GM19099 (cell line): Measurements from ENCODE around the gene CEP104.

Experiments used
- POLR2A ChIP-seq: IDR thresholded peaks from 3 replicates; pipeline ENCODE4 v1.6.1; 2011; ENCODE audit warnings: low read depth; ENCODE audit not compliant: insufficient read length; ENCODE audit errors: extremely low read depth

The CEP104 gene

GRCh38 chr1:3828391-3828790, 28.6 kb downstream of the CEP104 start:
- TF ChIP-seq POLR2A, result no peak

- TF ChIP-seq POLR2A, result no peak
These were observed 29.2 kb downstream of the CEP104 start for GRCh38 chr1:3827813-3828307.

- TF ChIP-seq POLR2A, result no peak
These were observed 31.7 kb downstream of the CEP104 start for GRCh38 chr1:3825356-3825755.

DNA sequence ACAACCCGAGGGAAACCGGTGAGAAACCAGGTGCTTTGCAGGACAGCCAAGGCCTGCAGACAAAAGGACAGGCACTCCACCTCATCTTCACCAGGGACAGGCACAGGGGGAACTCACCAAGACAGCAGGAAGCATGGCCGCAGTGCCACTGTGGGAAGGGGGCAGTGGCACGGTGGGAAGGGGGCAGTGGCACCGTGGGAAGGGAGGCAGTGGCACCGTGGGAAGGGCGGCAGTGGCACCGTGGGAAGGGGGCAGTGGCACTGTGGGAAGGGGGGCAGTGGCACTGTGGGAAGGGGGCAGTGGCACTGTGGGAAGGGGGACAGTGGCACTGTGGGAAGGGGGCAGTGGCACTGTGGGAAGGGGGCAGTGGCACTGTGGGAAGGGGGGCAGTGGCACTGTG, 32.4 kb downstream of the CEP104 start:
- no peak for TF ChIP-seq POLR2A

GRCh38 chr1:3822421-3822820, 34.6 kb downstream of the CEP104 start:
- no peak for TF ChIP-seq POLR2A

DNA sequence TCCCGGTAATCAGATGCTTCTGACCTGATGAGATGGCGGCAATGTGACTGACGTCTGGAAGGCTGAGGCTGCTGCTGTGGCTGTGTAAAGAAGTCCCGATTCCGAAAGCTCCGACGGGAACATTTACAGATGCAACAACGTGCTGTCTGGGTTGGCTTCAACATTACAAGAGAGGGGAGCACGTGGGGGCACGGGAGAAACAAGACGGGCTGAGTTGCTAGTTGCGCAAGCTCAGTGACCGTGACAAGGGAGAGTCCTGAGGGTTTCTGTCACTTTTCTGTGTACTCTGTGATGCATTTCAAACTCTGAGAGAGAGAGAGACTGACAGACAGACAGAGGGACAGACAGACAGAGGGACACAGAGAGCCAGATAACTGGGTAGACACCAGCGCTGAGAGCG, 35.1 kb downstream of the CEP104 start:
- no peak for TF ChIP-seq POLR2A

DNA sequence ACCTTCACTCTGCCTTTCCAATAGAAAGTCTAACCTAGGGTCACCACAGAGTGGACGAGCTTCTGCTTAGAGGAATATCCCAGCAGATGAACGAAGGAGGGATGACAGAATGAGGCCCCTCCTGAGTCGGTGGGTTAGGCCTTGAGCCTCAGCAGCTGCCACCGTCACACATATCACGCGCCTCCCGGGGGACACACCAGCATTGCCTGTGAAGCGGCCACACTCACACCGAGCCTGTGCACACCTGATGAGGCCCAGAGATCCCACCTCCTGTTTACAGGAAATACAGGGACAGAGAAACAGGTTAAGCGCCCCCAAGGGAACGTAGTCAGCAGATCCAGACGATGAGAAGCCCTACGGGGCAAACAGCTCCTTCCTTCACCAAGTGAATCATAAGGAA, 35.6 kb downstream of the CEP104 start:
- TF ChIP-seq POLR2A, result no peak

- no peak for TF ChIP-seq POLR2A
These were observed 36.0 kb downstream of the CEP104 start for GRCh38 chr1:3821004-3821403.

DNA sequence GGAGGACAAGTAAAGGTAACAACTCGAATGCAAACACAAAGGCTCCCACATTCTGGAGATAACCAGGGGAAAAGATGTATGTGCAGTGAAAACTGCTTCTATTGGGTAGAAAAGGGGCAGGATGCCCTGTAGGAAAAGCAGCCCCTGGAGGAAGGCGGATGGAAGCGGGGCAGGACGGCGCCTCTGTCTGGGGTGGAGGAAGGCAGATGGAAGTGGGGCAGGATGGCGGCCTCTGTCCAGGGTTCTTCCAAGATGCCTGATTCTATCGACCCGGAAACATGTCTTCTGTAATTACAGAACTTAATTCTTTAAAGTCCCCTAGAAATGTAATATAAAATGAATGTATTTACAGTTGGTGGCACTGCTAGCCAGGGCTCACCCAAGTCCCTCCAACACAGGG, 36.7 kb downstream of the CEP104 start:
- no peak for TF ChIP-seq POLR2A

DNA sequence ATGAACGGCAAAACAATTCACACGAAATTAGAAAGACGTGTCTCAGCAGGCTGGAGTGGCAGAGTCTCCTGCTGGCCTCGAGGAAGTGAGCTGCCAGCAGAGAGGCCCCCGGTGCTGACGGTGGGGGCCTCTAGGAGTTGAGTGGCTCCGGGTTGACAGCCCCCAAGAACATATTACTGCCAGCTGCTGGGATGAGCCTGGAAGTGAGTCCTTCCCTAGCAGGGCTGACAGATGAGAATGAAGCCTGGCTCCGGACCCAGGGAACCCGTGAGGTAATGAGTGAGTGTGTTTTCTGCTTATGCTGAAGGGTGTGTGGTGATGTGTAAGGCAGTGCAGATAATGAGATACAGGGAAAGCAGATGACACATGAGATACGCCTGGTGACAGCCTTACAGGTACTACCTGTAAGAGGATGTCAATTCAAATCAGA, 37.2 kb downstream of the CEP104 start:
- TF ChIP-seq POLR2A, result no peak

- TF ChIP-seq POLR2A, result no peak
These were observed 39.0 kb downstream of the CEP104 start for GRCh38 chr1:3817821-3818597.

DNA sequence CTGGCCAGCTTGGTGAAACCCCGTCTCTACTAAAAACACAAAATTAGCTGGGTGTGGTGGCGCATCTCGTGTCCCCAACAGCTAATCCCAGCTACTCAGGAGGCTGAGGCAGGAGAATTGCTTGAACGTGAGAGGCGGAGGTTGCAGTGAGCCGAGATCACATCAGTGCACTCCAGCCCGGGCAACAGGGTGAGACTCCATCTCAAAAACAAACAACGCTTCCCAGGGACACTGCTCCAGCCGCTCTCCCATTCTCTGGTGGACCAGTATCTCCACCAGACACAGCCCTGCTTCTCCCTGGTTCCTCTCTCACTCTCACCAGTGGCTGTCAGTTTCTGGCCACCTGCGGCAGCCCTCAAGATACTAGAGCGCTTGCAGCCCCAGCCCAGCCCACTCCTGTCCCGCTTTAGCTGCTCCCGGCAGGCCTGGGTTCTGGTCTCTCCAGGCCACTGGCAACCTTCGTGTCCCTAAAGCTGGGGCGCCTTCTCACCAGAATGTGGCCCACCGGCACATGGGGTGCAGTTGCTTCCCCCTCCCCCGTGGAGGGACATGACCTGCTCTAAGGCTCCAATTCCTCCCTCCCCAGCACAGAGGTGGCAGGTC, 39.8 kb downstream of the CEP104 start:
- TF ChIP-seq POLR2A, result no peak

DNA sequence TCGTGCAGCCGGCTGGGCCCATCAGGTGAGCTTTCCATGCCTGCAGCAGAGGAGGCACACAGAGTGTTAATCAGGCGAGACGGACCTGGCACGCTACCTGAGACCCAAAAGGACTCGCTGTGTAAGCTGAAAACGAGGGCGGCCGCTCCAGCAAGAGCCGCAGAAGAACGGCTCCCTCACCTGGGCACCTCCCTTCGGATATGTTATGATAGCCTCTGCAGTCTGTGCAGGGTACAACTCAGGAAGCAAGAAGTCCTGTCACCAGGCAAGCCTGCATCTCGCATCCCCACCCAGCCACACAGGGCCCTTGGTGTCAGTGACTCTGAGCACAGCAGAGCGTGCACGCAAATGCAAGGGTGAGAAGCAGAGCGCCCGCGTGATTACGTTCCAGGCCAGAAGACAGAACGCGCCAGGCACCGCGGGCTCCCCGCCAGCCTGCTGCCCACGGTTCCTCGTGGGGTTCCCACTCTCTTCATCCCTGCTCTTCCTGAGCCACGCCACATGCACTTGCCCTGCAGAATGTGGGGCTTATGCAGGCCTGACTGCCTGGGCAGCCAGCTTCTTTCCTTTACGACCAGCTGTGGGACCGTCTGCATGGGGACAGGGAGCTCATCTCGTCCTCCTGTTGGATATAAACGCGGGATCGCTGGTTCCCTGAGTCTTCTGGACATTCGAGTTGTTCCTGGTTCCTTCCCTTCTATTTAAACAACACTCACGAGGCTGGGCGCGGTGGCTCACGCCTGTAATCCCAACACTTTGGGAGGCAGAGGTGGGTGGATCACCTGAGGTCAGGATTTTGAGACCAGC, 40.5 kb downstream of the CEP104 start:
- TF ChIP-seq POLR2A, result no peak

GRCh38 chr1:3814771-3815561, 42.0 kb downstream of the CEP104 start:
- TF ChIP-seq POLR2A, result no peak

DNA sequence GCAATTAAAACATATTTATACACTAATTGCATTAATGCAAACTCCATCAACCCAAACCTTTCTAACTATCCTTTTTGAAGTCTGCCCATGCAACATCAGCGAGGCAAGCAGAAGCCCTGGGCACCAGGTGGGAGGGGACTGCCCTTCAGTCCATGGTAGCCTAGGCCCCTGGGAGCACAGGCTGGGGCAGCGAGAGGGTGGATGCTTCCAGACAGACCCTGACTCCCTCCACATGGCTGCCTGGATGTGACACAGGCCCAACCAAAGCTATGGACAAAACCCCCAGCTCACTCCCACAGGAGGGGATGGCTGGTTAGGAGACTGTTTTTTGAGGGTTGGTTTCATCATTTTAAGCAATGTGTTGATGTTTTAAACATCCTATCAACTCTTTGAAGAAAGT, 42.9 kb downstream of the CEP104 start:
- TF ChIP-seq POLR2A, result no peak
